Measurements from ENCODE around the gene SERP2. TPM values are rescaled to one million over a fixed set of nuclear protein-coding genes. Genes with fewer than 3 reads are reported as not detected.

Gene SERP2
- total and polyA plus RNA-seq, 2 of the 13 experiments (the other 11 are each of a cell fraction or from before 2014, with no cell fraction given), result not detected

GRCh38 chr13:44404261-44405132, 30.9 kb downstream of the SERP2 start (continued):
- TF ChIP-seq ZNF280B (CRISPR knock-in tag; IDR thresholded peaks at IDR 0.05; ENCODE audit: borderline replicate concordance) (no peak; the same call in 1 of the 2 replicates), NBN (conservative IDR thresholded peaks at IDR 0.05) (no peak), KDM5A (IDR thresholded peaks at IDR 0.05; ENCODE audit: borderline replicate concordance, low read length) (no peak), ATAD3A (CRISPR knock-in tag; IDR thresholded peaks at IDR 0.05) (no peak), KMT2A (CRISPR knock-in tag; IDR thresholded peaks at IDR 0.05) (peak; percentile 72), ZNF891 (CRISPR knock-in tag; IDR thresholded peaks at IDR 0.05) (no peak), ZFP82 (CRISPR knock-in tag; IDR thresholded peaks at IDR 0.05; ENCODE audit: borderline replicate concordance) (no peak), ZBTB7A (CRISPR knock-in tag; IDR thresholded peaks at IDR 0.05) (no peak; the same call in 1 of the 2 replicates), DDIT3 (CRISPR knock-in tag; IDR thresholded peaks at IDR 0.05) (no peak), TFDP2 (CRISPR knock-in tag; IDR thresholded peaks at IDR 0.05) (0 out of 2 replicates have a peak, but pooled peaks have one; percentile 52), DNMT3B (CRISPR knock-in tag; conservative IDR thresholded peaks at IDR 0.05) (peak; percentile 70; the same call in 1 of the 2 replicates), ZNF17 (CRISPR knock-in tag; IDR thresholded peaks at IDR 0.05) (no peak), ZNF737 (CRISPR knock-in tag; IDR thresholded peaks at IDR 0.05; ENCODE audit: borderline replicate concordance) (no peak), ZNF792 (CRISPR knock-in tag; IDR thresholded peaks at IDR 0.05) (peak; percentile 76; the same call in 1 of the 2 replicates), ZNF775 (CRISPR knock-in tag; IDR thresholded peaks at IDR 0.05; ENCODE audit: borderline replicate concordance) (no peak), THYN1 (CRISPR knock-in tag; IDR thresholded peaks at IDR 0.05; ENCODE audit: borderline replicate concordance, low read depth) (no peak), PLRG1 (conservative IDR thresholded peaks at IDR 0.05) (no peak), JUND (CRISPR knock-in tag; IDR thresholded peaks at IDR 0.05) (no peak), AKAP8 (CRISPR knock-in tag; IDR thresholded peaks at IDR 0.05) (0 out of 2 replicates have a peak, but pooled peaks have one; percentile 74), ZNF414 (CRISPR knock-in tag; IDR thresholded peaks at IDR 0.05) (peak; percentile 21; the same call in 1 of the 2 replicates), ZNF260 (CRISPR knock-in tag; IDR thresholded peaks at IDR 0.05; ENCODE audit: borderline replicate concordance, low read depth) (no peak), RBM39 (IDR thresholded peaks at IDR 0.05; ENCODE audit: low read depth, low read length, poor library complexity, severe bottlenecking) (no peak), MXD4 (CRISPR knock-in tag; IDR thresholded peaks at IDR 0.05) (no peak; the same call in 1 of the 2 replicates), HNF4A (CRISPR knock-in tag; IDR thresholded peaks at IDR 0.05) (peak; percentile 98)

All from HepG2 (cell line).